HG02571 (cell line): Measurements from ENCODE around the gene ALG12.

Experiments used
- ATAC-seq: cut with Tn5 transposase; IDR thresholded peaks from one replicate; pipeline ENCODE4 v1.9.1; 2021; ENCODE audit warnings: mild to moderate bottlenecking, moderate library complexity; ENCODE audit not compliant: unreplicated experiment

ALG12 gene

GRCh38 chr22:49917974-49918910 lies at the start of gene ALG12, which contains the start of gene CRELD2:
ALG12 (minus strand) TSS chr22:49918438; CDS start chr22:49913765, 4,673 bp downstream.
CRELD2 (plus strand) TSS chr22:49918634; CDS start chr22:49918770, 136 bp downstream.
- ATAC-seq: peak; percentile 84

- no peak for ATAC-seq
Observed at GRCh38 chr22:49967706-49968208, 49.5 kb upstream of the ALG12 start.

- no peak for ATAC-seq
Observed at GRCh38 chr22:49966774-49967705, 48.8 kb upstream of the ALG12 start.

GRCh38 chr22:49966041-49966773 lies 48.0 kb upstream of the ALG12 start:
- no peak for ATAC-seq

GRCh38 chr22:49965091-49966040 lies 47.1 kb upstream of the ALG12 start:
- ATAC-seq: no peak

- ATAC-seq: no peak
Observed at GRCh38 chr22:49964136-49965090, 46.2 kb upstream of the ALG12 start.

GRCh38 chr22:49963647-49964026 lies 45.4 kb upstream of the ALG12 start:
- ATAC-seq: no peak

GRCh38 chr22:49962751-49963646 lies 44.8 kb upstream of the ALG12 start:
- ATAC-seq: no peak

GRCh38 chr22:49962012-49962750 lies 43.9 kb upstream of the ALG12 start:
- no peak for ATAC-seq

- ATAC-seq: no peak
Observed at GRCh38 chr22:49961601-49962011, 43.4 kb upstream of the ALG12 start.

- ATAC-seq: no peak
Observed at GRCh38 chr22:49961005-49961600, 42.9 kb upstream of the ALG12 start.

- ATAC-seq: peak; percentile 56
Observed at GRCh38 chr22:49960159-49961004, 42.1 kb upstream of the ALG12 start, which contains the start of gene PIM3. PIM3 (plus strand) TSS chr22:49960772; CDS start chr22:49960948, 176 bp downstream.

GRCh38 chr22:49959782-49960158 lies 41.5 kb upstream of the ALG12 start:
- peak; percentile 4 for ATAC-seq

GRCh38 chr22:49958931-49959781 lies 40.9 kb upstream of the ALG12 start:
- ATAC-seq: no peak
